ENCODE results near the gene CD81.

The CD81 gene

GRCh38 chr11:2432628-2433071 lies 55.5 kb downstream of the CD81 start:
- no peak overlapping the region for H3K4me3 ChIP-seq (ENCODE audit: low read length)
- no peak for TF ChIP-seq CTCF (conservative IDR thresholded peaks at IDR 0.05; ENCODE audit: low read length)
- no peak for DNase-seq (ENCODE audit: low read depth)

- TF ChIP-seq CTCF (conservative IDR thresholded peaks at IDR 0.05; ENCODE audit: low read length), result no peak
- DNase-seq (ENCODE audit: low read depth), result no peak
- no peak overlapping the region for H3K4me3 ChIP-seq (ENCODE audit: low read length)
Observed at GRCh38 chr11:2433106-2433925, 56.2 kb downstream of the CD81 start.

GRCh38 chr11:2434008-2434407 lies 56.9 kb downstream of the CD81 start:
- DNase-seq (ENCODE audit: low read depth), result no peak
- no peak for TF ChIP-seq CTCF (conservative IDR thresholded peaks at IDR 0.05; ENCODE audit: low read length)
- H3K4me3 ChIP-seq (ENCODE audit: low read length), result no peak overlapping the region

GRCh38 chr11:2434506-2435255 lies 57.6 kb downstream of the CD81 start:
- TF ChIP-seq CTCF (conservative IDR thresholded peaks at IDR 0.05; ENCODE audit: low read length), result no peak

GRCh38 chr11:2435288-2436012 lies 58.3 kb downstream of the CD81 start:
- no peak for DNase-seq (ENCODE audit: low read depth)
- H3K4me3 ChIP-seq (ENCODE audit: low read length), result no peak overlapping the region
- no peak for TF ChIP-seq CTCF (conservative IDR thresholded peaks at IDR 0.05; ENCODE audit: low read length)

More at GRCh38 chr11:2434506-2435255, 57.6 kb downstream of the CD81 start:
- no peak overlapping the region for H3K4me3 ChIP-seq (ENCODE audit: low read length)
- DNase-seq (ENCODE audit: low read depth), result no peak

GRCh38 chr11:2436013-2436520 lies 59.0 kb downstream of the CD81 start:
- H3K4me3 ChIP-seq (ENCODE audit: low read length), result no peak overlapping the region
- DNase-seq (ENCODE audit: low read depth), result no peak
- no peak for TF ChIP-seq CTCF (conservative IDR thresholded peaks at IDR 0.05; ENCODE audit: low read length)
